ENCODE measurements around the gene AP2B1. TPM values are rescaled to one million over a fixed set of nuclear protein-coding genes. Genes with fewer than 3 reads are reported as not detected.

The AP2B1 gene
- total RNA-seq, 2 donors from 2014 or later, result 132 to 152 TPM

- intact Hi-C loops (cut with DNase I), result no loop called here
- peak; percentile 30 to 55 for ATAC-seq
- no peak for DNase-seq
Observed at GRCh38 chr17:35773679-35774425, 186.7 kb downstream of the AP2B1 start.

DNA sequence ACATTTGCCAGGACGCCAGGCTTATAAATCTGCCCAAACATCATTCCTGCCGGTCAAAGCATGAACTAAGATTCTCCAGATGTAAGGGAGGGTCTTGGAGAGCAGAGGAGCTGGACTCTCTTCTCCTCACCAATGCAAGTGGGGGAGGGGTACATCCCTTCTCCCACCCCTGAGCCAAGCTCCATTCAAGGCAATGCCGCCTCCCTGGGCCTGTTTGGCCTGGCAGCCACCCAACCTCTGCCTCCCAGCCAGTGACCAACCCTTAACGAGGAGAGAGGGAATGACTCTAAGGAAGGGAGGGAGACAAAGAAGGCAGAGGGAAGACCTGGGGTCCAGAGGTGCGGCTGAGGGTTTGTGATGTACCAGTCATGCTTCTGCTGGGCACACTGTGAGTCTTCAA, 187.4 kb downstream of the AP2B1 start:
- peak; percentile 80 to 84 for ATAC-seq
- intact Hi-C loops (cut with DNase I), result no loop called here
- DNase-seq, result peak; percentile 67

GRCh38 chr17:35775039-35775438, 187.9 kb downstream of the AP2B1 start:
- ATAC-seq (no peak), DNase-seq (no peak)
- intact Hi-C loops (cut with DNase I), result no loop called here

- ATAC-seq, result no peak
- DNase-seq, result no peak
- intact Hi-C loops (cut with DNase I), result no loop called here
Observed at GRCh38 chr17:35775583-35775982, 188.5 kb downstream of the AP2B1 start.

Other genes with a start within 250 kb of the AP2B1 start
- 10 to 100 TPM; 26.6 to 27.4 TPM for gene SLFN11, start 213.7 kb upstream of the AP2B1 start, total RNA-seq
- 1 to 10 TPM; 5.7 to 8.8 TPM for gene SLFN12, start 154.8 kb upstream of the AP2B1 start, total RNA-seq
- 1 to 10 TPM; 6.3 to 7.5 TPM for gene SLFN13, start 138.6 kb upstream of the AP2B1 start, total RNA-seq
- 1 to 10 TPM; 1.0 to 1.3 TPM for gene SLFN12L, start 49.6 kb upstream of the AP2B1 start, total RNA-seq
- gene SLFN14, start 26.5 kb upstream of the AP2B1 start, total RNA-seq, result not detected
- 1 to 10 TPM; 6.3 to 6.5 TPM for gene PEX12, start 8.8 kb upstream of the AP2B1 start, total RNA-seq
- gene RASL10B, start 144.3 kb downstream of the AP2B1 start, total RNA-seq, result 10 to 100 TPM; 23.9 to 24.7 TPM
- gene GAS2L2, start 165.9 kb downstream of the AP2B1 start, total RNA-seq, result 1 to 10 TPM in 1 of 2 donors, under 1 TPM in 1; 0.47 to 1.1 TPM
- not detected for gene C17orf50, start 173.6 kb downstream of the AP2B1 start, total RNA-seq
- gene MMP28, start 208.3 kb downstream of the AP2B1 start, total RNA-seq, result 10 to 100 TPM in 1 of 2 donors, 1 to 10 TPM in 1; 5.0 to 10.3 TPM
- gene TAF15, start 222.2 kb downstream of the AP2B1 start, total RNA-seq, result 100 to 1,000 TPM in 1 of 2 donors, 10 to 100 TPM in 1; 97.3 to 119 TPM